Measurements from ENCODE around the gene PTP4A2.

PTP4A2 gene

GRCh38 chr1:31857863-31858262 is 80.3 kb downstream of the PTP4A2 start:
- DNase-seq, result no peak
